Measurements from ENCODE around the gene UBE3D. TPM values are rescaled to one million over a fixed set of nuclear protein-coding genes. Genes with fewer than 3 reads are reported as not detected.

UBE3D gene
- total and polyA plus RNA-seq, 2 of the 8 experiments (the other 6 are each of a cell fraction or from before 2014, with no cell fraction given): 5.7 to 16.3 TPM

Small RNAs within 50 kb of the gene (small RNA-seq; reads per million reads assigned to genes)
- not detected for gene LAP3P1 (ENCODE audit: insufficient read depth)

Other genes with a start within 250 kb of the UBE3D start
- gene DOP1A, start 1.8 kb upstream of the UBE3D start, total RNA-seq (2021; fragmentation: NEBNext Ultra II Directional; extraction: Animal tissue kit (Norgen Biotek cat#: 25700)): 14.7 and 15.9 TPM in 2 replicates
- 5.3 and 7.5 TPM in 2 replicates for gene DOP1A, start 1.8 kb upstream of the UBE3D start, polyA plus RNA-seq (2011; rRNA removed)
- gene PGM3, start 127.4 kb upstream of the UBE3D start, total RNA-seq (2021; fragmentation: NEBNext Ultra II Directional; extraction: Animal tissue kit (Norgen Biotek cat#: 25700)): 55.2 and 60.5 TPM in 2 replicates
- 6.5 and 14.5 TPM in 2 replicates for gene PGM3, start 127.4 kb upstream of the UBE3D start, polyA plus RNA-seq (2011; rRNA removed)
- 3.3 and 3.6 TPM in 2 replicates for gene RWDD2A, start 127.5 kb upstream of the UBE3D start, total RNA-seq (2021; fragmentation: NEBNext Ultra II Directional; extraction: Animal tissue kit (Norgen Biotek cat#: 25700))
- gene RWDD2A, start 127.5 kb upstream of the UBE3D start, polyA plus RNA-seq (2011; rRNA removed): 1.5 and 2.1 TPM in 2 replicates

Measured in H1 (cell line).